ENCODE data around the gene LPP.

Gene LPP

GRCh38 chr3:188488801-188489200, 334.8 kb downstream of the LPP start:
- CTCF ChIA-PET = no interaction called here
- POLR2A ChIA-PET = no interaction called here
- no peak for TF ChIP-seq FOXA1 (IDR thresholded peaks at IDR 0.05)
- no peak for TF ChIP-seq SUZ12 (IDR thresholded peaks at IDR 0.05)
- no peak for TF ChIP-seq CTBP1 (IDR thresholded peaks at IDR 0.05; ENCODE audit: borderline replicate concordance)
- TF ChIP-seq LEF1 (IDR thresholded peaks at IDR 0.05; ENCODE audit: borderline replicate concordance) = no peak
- TF ChIP-seq ELF4 (IDR thresholded peaks at IDR 0.05) = no peak
- no peak for TF ChIP-seq L3MBTL2 (conservative IDR thresholded peaks at IDR 0.05)
- no peak for TF ChIP-seq ZNF384 (IDR thresholded peaks at IDR 0.05)
- TF ChIP-seq HDGF (IDR thresholded peaks at IDR 0.05; ENCODE audit: borderline replicate concordance) = no peak
- no peak for TF ChIP-seq BHLHE40 (IDR thresholded peaks at IDR 0.05; ENCODE audit: borderline replicate concordance)
- TF ChIP-seq FOXK2 (IDR thresholded peaks at IDR 0.05) = no peak
- no peak for TF ChIP-seq SP1 (IDR thresholded peaks at IDR 0.05)
- TF ChIP-seq ARNT (IDR thresholded peaks at IDR 0.05) = no peak
- TF ChIP-seq FOXM1 (IDR thresholded peaks at IDR 0.05; ENCODE audit: borderline replicate concordance) = no peak
- TF ChIP-seq NFRKB (IDR thresholded peaks at IDR 0.05) = no peak
- no peak for DNase-seq (ENCODE audit: extremely low spot score)

- no peak for DNase-seq (ENCODE audit: extremely low spot score)
- TF ChIP-seq HDGF (IDR thresholded peaks at IDR 0.05; ENCODE audit: borderline replicate concordance) (no peak), L3MBTL2 (conservative IDR thresholded peaks at IDR 0.05) (no peak), LEF1 (IDR thresholded peaks at IDR 0.05; ENCODE audit: borderline replicate concordance) (no peak), ELF4 (IDR thresholded peaks at IDR 0.05) (no peak), PKNOX1 (IDR thresholded peaks at IDR 0.05) (no peak), ZNF384 (IDR thresholded peaks at IDR 0.05) (no peak), SP1 (IDR thresholded peaks at IDR 0.05) (no peak), FOXA1 (IDR thresholded peaks at IDR 0.05) (no peak), BHLHE40 (IDR thresholded peaks at IDR 0.05; ENCODE audit: borderline replicate concordance) (no peak), TARDBP (IDR thresholded peaks at IDR 0.05) (no peak), CTBP1 (IDR thresholded peaks at IDR 0.05; ENCODE audit: borderline replicate concordance) (no peak), SUZ12 (IDR thresholded peaks at IDR 0.05) (no peak), FOXK2 (IDR thresholded peaks at IDR 0.05) (no peak), FOXM1 (IDR thresholded peaks at IDR 0.05; ENCODE audit: borderline replicate concordance) (no peak), ARNT (IDR thresholded peaks at IDR 0.05) (no peak), NFRKB (IDR thresholded peaks at IDR 0.05) (no peak)
- CTCF ChIA-PET = no interaction called here
- POLR2A ChIA-PET = no interaction called here
Observed at GRCh38 chr3:188489639-188490405, 335.9 kb downstream of the LPP start.

- DNase-seq (ENCODE audit: extremely low spot score) = no peak
- POLR2A ChIA-PET = no interaction called here
- CTCF ChIA-PET = no interaction called here
- TF ChIP-seq FOXM1 (IDR thresholded peaks at IDR 0.05; ENCODE audit: borderline replicate concordance) = no peak
- no peak for TF ChIP-seq NFRKB (IDR thresholded peaks at IDR 0.05)
- TF ChIP-seq SP1 (IDR thresholded peaks at IDR 0.05) = no peak
- no peak for TF ChIP-seq ARNT (IDR thresholded peaks at IDR 0.05)
- TF ChIP-seq LEF1 (IDR thresholded peaks at IDR 0.05; ENCODE audit: borderline replicate concordance) = no peak
- no peak for TF ChIP-seq ELF4 (IDR thresholded peaks at IDR 0.05)
- no peak for TF ChIP-seq SUZ12 (IDR thresholded peaks at IDR 0.05)
- no peak for TF ChIP-seq L3MBTL2 (conservative IDR thresholded peaks at IDR 0.05)
- TF ChIP-seq TARDBP (IDR thresholded peaks at IDR 0.05) = no peak
- no peak for TF ChIP-seq PKNOX1 (IDR thresholded peaks at IDR 0.05)
Observed at GRCh38 chr3:188490416-188490815, 336.5 kb downstream of the LPP start.

GRCh38 chr3:188491276-188491687, 337.3 kb downstream of the LPP start:
- POLR2A ChIA-PET = no interaction called here
- CTCF ChIA-PET = no interaction called here
- DNase-seq (ENCODE audit: extremely low spot score) = no peak
- TF ChIP-seq SUZ12 (IDR thresholded peaks at IDR 0.05) = no peak

GRCh38 chr3:188496390-188496789, 342.4 kb downstream of the LPP start:
- ChIA-PET CTCF (no interaction called here), POLR2A (no interaction called here)
- TF ChIP-seq PKNOX1 (IDR thresholded peaks at IDR 0.05) (no peak), FOXA1 (IDR thresholded peaks at IDR 0.05) (no peak), ELF4 (IDR thresholded peaks at IDR 0.05) (no peak), FOXK2 (IDR thresholded peaks at IDR 0.05) (no peak), LEF1 (IDR thresholded peaks at IDR 0.05; ENCODE audit: borderline replicate concordance) (no peak), HDGF (IDR thresholded peaks at IDR 0.05; ENCODE audit: borderline replicate concordance) (no peak), ZNF384 (IDR thresholded peaks at IDR 0.05) (no peak), CTBP1 (IDR thresholded peaks at IDR 0.05; ENCODE audit: borderline replicate concordance) (no peak), FOXM1 (IDR thresholded peaks at IDR 0.05; ENCODE audit: borderline replicate concordance) (no peak), SP1 (IDR thresholded peaks at IDR 0.05) (no peak), ARNT (IDR thresholded peaks at IDR 0.05) (no peak), NFRKB (IDR thresholded peaks at IDR 0.05) (no peak), SUZ12 (IDR thresholded peaks at IDR 0.05) (no peak), TARDBP (IDR thresholded peaks at IDR 0.05) (no peak), L3MBTL2 (conservative IDR thresholded peaks at IDR 0.05) (no peak), BHLHE40 (IDR thresholded peaks at IDR 0.05; ENCODE audit: borderline replicate concordance) (no peak)
- DNase-seq (ENCODE audit: extremely low spot score) = no peak

GRCh38 chr3:188497021-188497420, 343.1 kb downstream of the LPP start:
- TF ChIP-seq CTBP1 (IDR thresholded peaks at IDR 0.05; ENCODE audit: borderline replicate concordance) = no peak
- no peak for TF ChIP-seq L3MBTL2 (conservative IDR thresholded peaks at IDR 0.05)
- no peak for TF ChIP-seq TARDBP (IDR thresholded peaks at IDR 0.05)
- no peak for TF ChIP-seq NFRKB (IDR thresholded peaks at IDR 0.05)
- no peak for TF ChIP-seq PKNOX1 (IDR thresholded peaks at IDR 0.05)
- TF ChIP-seq FOXA1 (IDR thresholded peaks at IDR 0.05) = no peak
- TF ChIP-seq FOXM1 (IDR thresholded peaks at IDR 0.05; ENCODE audit: borderline replicate concordance) = no peak
- TF ChIP-seq FOXK2 (IDR thresholded peaks at IDR 0.05) = no peak
- TF ChIP-seq ZNF384 (IDR thresholded peaks at IDR 0.05) = no peak
- DNase-seq (ENCODE audit: extremely low spot score) = no peak
- CTCF ChIA-PET = no interaction called here
- POLR2A ChIA-PET = no interaction called here
